ENCODE measurements around the gene HYAL3. TPM values are rescaled to one million over a fixed set of nuclear protein-coding genes. Genes with fewer than 3 reads are reported as not detected.
A peak's percentile ranks its signal among the peaks of the same experiment; 100 is the strongest.

HYAL3 gene
- total and polyA plus RNA-seq, 2 of the 13 experiments (the other 11 are each of a cell fraction or from before 2014, with no cell fraction given) = 5.5 to 10.4 TPM

GRCh38 chr3:50327943-50328691 lies 28.9 kb upstream of the HYAL3 start, which contains the start of gene TUSC2 (continued):
- TF ChIP-seq TP53 (CRISPR knock-in tag; conservative IDR thresholded peaks at IDR 0.05) = 0 out of 2 replicates have a peak, but pooled peaks have one; percentile 70
- no peak for TF ChIP-seq ZNF773 (CRISPR knock-in tag; IDR thresholded peaks at IDR 0.05; ENCODE audit: borderline replicate concordance)
- TF ChIP-seq PREB (CRISPR knock-in tag; IDR thresholded peaks at IDR 0.05) = no peak
- no peak; the same call in 1 of the 2 replicates for TF ChIP-seq ZBED4 (CRISPR knock-in tag; IDR thresholded peaks at IDR 0.05; ENCODE audit: borderline replicate concordance)
- peak; percentile 39; the same call in 1 of the 2 replicates for TF ChIP-seq RAD21 (CRISPR knock-in tag; IDR thresholded peaks at IDR 0.05)
- no peak for TF ChIP-seq ZSCAN29 (CRISPR knock-in tag; conservative IDR thresholded peaks at IDR 0.05)
- no peak for TF ChIP-seq ZNF264 (CRISPR knock-in tag; IDR thresholded peaks at IDR 0.05)
- no peak for TF ChIP-seq REXO4 (CRISPR knock-in tag; IDR thresholded peaks at IDR 0.05; ENCODE audit: borderline replicate concordance)
- 0 out of 2 replicates have a peak, but pooled peaks have one; percentile 10 for TF ChIP-seq ZC3H13 (CRISPR knock-in tag; IDR thresholded peaks at IDR 0.05)
- peak; percentile 64 for TF ChIP-seq RXRA (CRISPR knock-in tag; IDR thresholded peaks at IDR 0.05)
- no peak for TF ChIP-seq PRDM10 (CRISPR knock-in tag; IDR thresholded peaks at IDR 0.05; ENCODE audit: low read depth)
- TF ChIP-seq ZNF484 (CRISPR knock-in tag; IDR thresholded peaks at IDR 0.05; ENCODE audit: borderline replicate concordance, low read depth) = no peak
- no peak for TF ChIP-seq ZNF503 (CRISPR knock-in tag; IDR thresholded peaks at IDR 0.05)
